D341Med (cell line): Measurements from ENCODE around the gene TOP2A.
"Not testable (repeated sequence)": the region's sequence is repeated elsewhere in the genome, so short reads cannot be mapped to it uniquely, and the experiment has no call there.

Experiments used
- DNase-seq: peaks from one replicate; pipeline ENCODE4 v3.0.0; 2012; ENCODE audit warnings: low spot score

Gene TOP2A

GRCh38 chr17:40375786-40376185, 41.9 kb downstream of the TOP2A start:
- DNase-seq: not testable (repeated sequence)

GRCh38 chr17:40374821-40375498, 42.7 kb downstream of the TOP2A start:
- no peak for DNase-seq

DNA sequence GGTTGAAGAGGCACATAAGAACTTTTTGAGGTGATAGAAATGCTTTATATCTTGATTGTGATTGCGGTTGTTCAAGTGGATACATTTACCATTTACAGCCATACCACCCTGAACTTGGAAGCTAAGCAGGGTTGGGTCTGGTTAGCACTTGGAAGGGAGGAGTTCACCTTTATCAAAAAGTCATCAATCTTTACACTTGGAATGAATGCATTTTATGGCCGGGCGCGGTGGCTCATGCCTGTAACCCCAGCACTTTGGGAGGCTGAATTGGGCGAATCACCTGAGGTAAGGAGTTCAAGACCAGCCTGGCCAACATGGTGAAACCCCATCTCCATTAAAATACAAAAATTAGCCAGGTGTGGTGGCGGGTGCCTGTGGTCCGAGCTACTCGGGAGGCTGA, 43.7 kb downstream of the TOP2A start:
- no peak for DNase-seq

GRCh38 chr17:40373324-40373723, 44.4 kb downstream of the TOP2A start:
- DNase-seq: no peak

- DNase-seq: not testable (repeated sequence)
Observed at GRCh38 chr17:40372644-40373043, 45.1 kb downstream of the TOP2A start.

- no peak for DNase-seq
Observed at GRCh38 chr17:40372031-40372430, 45.7 kb downstream of the TOP2A start.

GRCh38 chr17:40371261-40371929, 46.3 kb downstream of the TOP2A start:
- peak; percentile 53 for DNase-seq

- DNase-seq: peak; percentile 32
Observed at GRCh38 chr17:40369923-40370322, 47.8 kb downstream of the TOP2A start.

GRCh38 chr17:40367728-40368127, 50.0 kb downstream of the TOP2A start:
- DNase-seq: not testable (repeated sequence)

- DNase-seq: peak; percentile 29
Observed at GRCh38 chr17:40366861-40367518, 50.7 kb downstream of the TOP2A start.

- peak; percentile 27 for DNase-seq
Observed at GRCh38 chr17:40366076-40366860, 51.4 kb downstream of the TOP2A start.

GRCh38 chr17:40364906-40365305, 52.8 kb downstream of the TOP2A start:
- no peak for DNase-seq

DNA sequence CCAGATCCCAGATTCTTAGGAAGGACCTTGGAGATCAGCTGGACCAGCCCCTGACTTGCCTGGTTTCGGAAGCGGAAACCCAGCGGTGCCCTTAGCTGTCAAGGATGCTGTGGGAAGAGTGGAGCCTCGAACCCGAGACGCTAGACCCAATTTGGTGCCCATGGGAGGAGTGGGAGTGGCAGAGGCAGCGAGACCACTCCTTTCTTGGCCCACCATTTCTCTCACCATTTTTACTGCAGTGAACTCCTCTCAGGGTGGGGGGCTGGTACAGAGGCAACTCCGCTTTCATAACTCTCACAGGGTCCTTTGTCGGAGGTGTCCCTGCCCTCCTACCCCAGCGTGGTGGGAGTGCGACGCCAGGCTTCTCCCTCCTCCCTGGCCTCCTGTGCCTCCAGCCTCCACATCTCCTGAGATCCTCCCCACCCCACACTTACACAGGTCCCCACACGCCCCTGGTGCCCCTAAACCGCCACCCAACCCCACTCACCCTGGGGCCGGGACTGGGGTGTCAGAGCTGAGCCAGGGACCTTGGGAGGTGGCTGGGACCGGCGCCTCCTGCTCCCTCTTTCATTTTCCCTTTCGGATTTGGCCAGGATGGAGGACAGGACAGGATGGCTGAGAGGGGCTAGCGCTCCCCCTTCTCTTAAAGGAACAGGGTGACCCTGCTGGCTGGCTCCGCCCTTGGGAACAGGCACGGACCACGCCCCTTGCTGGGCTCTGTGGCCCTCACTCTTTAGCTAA, 53.4 kb downstream of the TOP2A start, which contains the start of gene GJD3:
GJD3 (minus strand) TSS at position 617 of the 741 bp plus-strand sequence. CDS start 922 bp downstream, outside the sequence.
- DNase-seq: peak; percentile 36

DNA sequence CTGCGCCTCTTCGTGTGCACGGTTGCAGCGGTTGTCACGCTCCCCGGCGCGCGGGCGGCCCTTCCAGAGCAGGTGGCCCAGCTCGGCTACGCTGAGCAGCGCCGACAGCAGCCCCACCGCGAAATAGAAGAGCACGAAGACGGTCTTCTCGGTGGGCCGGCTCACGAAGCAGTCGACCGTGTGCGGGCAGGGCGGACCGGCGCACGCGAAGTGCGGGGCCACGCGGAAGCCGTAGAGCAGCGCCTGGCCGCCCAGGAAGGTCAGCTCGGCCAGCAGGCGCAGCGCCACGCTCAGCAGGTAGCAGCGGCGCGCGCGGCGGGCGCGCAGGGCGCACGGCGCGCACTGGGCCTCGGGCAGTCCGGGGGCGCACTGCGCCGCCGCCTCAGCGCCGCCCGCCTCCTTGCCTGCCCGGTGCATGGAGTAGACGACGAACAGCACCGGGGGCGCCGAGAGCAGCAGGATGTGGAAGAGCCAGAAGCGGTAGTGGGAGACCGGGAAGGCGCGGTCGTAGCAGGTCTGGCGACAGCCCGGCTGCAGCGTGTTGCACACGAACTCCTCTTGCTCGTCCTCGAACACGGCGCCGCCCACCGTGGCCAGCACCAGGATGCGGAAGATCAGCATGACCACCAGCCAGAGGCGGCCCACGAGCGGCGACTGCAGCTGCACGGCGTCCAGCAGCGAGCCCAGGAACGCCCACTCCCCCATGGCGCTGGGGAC, 54.4 kb downstream of the TOP2A start:
- DNase-seq: peak; percentile 79

DNA sequence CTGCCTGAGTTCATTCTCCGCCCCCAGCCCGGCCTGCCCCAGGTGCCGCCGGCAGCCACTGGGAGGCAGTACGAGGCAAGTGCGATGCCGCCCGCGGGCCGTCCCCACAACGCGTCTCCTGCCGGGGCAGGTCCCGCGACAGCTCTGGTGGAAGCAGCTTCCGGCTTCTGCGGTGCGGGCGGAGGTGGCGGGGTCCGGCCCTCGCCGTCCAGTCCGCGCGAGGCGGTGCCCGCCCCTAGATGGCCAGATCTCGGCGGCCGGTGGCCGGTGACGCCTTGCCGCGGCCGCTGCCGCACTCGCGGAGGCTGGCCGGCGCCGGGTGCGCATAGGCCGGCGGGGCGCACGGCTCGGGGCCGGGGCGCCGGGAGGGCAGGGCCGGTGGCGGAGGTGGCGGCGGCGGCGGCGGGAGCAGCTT, 55.0 kb downstream of the TOP2A start:
- peak; percentile 97 for DNase-seq

DNA sequence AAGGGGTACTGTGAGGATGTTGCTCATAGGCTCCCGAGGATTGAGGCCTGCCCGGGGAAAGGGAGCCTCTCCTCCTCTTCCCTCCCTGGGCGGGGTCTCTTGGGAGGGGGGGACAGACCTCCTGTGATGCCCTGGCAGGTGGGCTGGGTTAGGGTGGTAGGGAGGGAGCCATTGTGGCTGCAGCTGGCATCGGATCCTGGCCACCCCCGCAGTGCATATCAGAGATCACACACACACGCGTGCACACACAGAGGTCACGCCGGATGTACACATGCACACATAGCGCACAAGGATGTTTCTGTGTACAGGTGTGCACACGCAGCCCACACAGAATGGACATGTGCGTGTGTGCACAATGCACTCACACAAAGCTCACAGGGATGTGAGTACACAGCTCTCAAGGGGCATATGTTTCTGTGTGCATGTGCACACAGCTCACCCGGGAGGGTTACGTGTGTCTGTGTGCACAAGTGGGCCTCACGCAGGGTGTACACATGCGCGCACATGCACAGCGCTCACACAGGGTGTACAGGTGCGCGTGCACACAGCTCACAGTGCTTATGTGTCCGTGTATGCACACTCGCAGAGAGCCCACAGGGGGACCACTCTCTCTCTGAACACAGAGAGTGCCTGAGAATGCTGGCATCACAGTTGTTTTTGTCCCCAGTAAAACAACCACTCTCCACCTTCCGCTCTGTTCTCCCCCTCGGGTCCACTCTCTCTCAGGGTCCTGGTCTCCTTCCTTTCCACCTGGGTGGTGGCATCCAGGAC, 55.6 kb downstream of the TOP2A start:
- DNase-seq: peak; percentile 36

GRCh38 chr17:40361063-40361924, 56.4 kb downstream of the TOP2A start:
- DNase-seq: peak; percentile 28

DNA sequence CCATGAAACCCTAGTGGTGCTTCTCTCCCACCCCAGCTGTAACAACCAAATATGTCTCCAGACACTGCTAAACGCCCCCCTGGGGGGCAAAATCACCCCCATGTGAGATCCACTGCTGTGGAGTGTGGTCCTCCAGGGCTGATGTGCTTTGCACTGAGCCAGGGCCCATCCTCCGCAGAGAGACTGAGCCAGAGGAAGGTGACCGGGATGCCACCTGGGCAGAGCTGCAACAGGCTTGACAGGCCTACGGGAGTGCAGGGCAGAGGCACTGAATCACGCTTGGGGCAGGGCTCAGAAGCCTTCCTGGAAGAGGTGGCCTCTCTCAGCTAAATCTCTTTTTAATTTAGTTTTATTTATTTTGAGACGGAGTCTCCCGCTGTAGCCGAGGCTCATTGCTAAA, 57.6 kb downstream of the TOP2A start:
- peak; percentile 30 for DNase-seq
